ENCODE data around the gene GPC6.

DNA sequence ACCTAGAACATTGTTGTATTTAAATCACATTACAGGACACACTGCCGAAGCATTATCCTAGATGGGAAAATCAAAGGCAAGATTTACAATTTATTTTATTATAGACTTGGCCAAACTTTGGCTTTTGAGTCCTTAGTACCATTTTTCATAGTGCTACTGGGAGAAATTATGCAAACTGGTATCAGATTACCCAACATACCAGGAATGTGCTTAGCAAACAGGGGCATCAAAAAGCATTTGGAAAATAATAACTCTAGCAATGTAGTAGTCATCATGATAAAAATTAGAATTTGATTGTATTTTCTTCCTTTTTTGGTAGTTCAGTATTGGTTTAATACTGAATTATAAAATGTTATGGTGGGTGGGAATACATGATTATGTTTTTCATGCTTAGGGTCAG, 34.0 kb downstream of the GPC6 start:
- TF ChIP-seq TAF1 (conservative IDR thresholded peaks at IDR 0.05) (no peak), FOXA1 (IDR thresholded peaks at IDR 0.05) (no peak), RAD21 (IDR thresholded peaks at IDR 0.05) (no peak), ATF3 (IDR thresholded peaks at IDR 0.05) (no peak), MAX (IDR thresholded peaks at IDR 0.05) (no peak), RXRA (IDR thresholded peaks at IDR 0.05) (no peak), YY1 (IDR thresholded peaks at IDR 0.05) (no peak), HNF4G (IDR thresholded peaks at IDR 0.05) (no peak), SP1 (IDR thresholded peaks at IDR 0.05) (no peak), NR2F2 (IDR thresholded peaks at IDR 0.05) (no peak)
- TF ChIP-seq, protein P1, sequence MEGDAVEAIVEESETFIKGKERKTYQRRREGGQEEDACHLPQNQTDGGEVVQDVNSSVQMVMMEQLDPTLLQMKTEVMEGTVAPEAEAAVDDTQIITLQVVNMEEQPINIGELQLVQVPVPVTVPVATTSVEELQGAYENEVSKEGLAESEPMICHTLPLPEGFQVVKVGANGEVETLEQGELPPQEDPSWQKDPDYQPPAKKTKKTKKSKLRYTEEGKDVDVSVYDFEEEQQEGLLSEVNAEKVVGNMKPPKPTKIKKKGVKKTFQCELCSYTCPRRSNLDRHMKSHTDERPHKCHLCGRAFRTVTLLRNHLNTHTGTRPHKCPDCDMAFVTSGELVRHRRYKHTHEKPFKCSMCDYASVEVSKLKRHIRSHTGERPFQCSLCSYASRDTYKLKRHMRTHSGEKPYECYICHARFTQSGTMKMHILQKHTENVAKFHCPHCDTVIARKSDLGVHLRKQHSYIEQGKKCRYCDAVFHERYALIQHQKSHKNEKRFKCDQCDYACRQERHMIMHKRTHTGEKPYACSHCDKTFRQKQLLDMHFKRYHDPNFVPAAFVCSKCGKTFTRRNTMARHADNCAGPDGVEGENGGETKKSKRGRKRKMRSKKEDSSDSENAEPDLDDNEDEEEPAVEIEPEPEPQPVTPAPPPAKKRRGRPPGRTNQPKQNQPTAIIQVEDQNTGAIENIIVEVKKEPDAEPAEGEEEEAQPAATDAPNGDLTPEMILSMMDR (IDR thresholded peaks at IDR 0.05; ENCODE audit: low read depth, low read length, missing input control): no peak
- TF ChIP-seq, protein P2, sequence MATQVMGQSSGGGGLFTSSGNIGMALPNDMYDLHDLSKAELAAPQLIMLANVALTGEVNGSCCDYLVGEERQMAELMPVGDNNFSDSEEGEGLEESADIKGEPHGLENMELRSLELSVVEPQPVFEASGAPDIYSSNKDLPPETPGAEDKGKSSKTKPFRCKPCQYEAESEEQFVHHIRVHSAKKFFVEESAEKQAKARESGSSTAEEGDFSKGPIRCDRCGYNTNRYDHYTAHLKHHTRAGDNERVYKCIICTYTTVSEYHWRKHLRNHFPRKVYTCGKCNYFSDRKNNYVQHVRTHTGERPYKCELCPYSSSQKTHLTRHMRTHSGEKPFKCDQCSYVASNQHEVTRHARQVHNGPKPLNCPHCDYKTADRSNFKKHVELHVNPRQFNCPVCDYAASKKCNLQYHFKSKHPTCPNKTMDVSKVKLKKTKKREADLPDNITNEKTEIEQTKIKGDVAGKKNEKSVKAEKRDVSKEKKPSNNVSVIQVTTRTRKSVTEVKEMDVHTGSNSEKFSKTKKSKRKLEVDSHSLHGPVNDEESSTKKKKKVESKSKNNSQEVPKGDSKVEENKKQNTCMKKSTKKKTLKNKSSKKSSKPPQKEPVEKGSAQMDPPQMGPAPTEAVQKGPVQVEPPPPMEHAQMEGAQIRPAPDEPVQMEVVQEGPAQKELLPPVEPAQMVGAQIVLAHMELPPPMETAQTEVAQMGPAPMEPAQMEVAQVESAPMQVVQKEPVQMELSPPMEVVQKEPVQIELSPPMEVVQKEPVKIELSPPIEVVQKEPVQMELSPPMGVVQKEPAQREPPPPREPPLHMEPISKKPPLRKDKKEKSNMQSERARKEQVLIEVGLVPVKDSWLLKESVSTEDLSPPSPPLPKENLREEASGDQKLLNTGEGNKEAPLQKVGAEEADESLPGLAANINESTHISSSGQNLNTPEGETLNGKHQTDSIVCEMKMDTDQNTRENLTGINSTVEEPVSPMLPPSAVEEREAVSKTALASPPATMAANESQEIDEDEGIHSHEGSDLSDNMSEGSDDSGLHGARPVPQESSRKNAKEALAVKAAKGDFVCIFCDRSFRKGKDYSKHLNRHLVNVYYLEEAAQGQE (IDR thresholded peaks at IDR 0.05): no peak

All from liver (tissue), 3 donors.